Dedifferentiated amniotic fluid mesenchymal stem cell (primary cell): ENCODE data around the gene PNPLA2.
A peak's percentile ranks its signal among the peaks of the same experiment; 100 is the strongest.

ENCODE experiments used
- DNase-seq: peaks from one replicate; pipeline ENCODE4 v3.0.0-alpha.2; 2016; ENCODE audit errors: extremely low spot score

Gene PNPLA2, protein sequence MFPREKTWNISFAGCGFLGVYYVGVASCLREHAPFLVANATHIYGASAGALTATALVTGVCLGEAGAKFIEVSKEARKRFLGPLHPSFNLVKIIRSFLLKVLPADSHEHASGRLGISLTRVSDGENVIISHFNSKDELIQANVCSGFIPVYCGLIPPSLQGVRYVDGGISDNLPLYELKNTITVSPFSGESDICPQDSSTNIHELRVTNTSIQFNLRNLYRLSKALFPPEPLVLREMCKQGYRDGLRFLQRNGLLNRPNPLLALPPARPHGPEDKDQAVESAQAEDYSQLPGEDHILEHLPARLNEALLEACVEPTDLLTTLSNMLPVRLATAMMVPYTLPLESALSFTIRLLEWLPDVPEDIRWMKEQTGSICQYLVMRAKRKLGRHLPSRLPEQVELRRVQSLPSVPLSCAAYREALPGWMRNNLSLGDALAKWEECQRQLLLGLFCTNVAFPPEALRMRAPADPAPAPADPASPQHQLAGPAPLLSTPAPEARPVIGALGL

DNA sequence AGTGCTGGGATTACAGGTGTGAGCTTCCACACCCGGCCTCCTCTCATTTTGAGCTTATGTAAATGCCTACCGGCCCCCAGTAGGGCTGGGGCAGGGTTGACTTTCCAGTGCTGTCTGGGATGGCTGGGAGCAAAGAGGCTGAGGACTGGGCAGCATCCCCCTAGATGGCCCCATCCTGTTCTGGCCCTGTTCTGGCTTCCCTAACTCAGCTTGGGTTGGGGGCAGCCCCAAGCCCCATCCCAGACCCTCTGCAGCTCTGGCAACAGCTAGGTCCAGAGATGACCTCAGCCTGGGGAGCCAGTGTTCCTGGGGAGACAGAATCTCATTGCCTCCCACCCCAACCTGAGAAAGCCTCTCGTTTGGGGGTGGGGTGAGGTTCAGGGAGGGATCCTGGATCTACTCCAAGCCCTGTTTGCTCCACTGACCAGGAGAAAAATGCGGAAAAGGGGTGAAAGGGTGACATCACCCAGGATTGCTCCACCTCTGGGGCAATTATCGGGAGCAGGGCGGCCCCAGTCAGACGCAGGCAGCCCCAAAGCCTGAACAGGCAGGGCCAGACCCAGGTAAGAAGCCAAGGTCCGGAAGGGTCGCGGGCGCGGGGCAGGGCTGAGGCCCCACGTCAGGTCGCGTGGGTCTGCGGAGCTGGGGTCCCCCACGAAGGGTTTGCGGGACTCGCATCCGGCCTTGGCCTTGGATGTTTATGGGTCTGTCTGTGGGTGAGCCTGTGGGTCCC, at the start of gene PNPLA2:
PNPLA2 (plus strand) TSS at position 519 of the 733 bp plus-strand sequence. CDS start 805 bp downstream, outside the sequence.
- DNase-seq: no peak

DNA sequence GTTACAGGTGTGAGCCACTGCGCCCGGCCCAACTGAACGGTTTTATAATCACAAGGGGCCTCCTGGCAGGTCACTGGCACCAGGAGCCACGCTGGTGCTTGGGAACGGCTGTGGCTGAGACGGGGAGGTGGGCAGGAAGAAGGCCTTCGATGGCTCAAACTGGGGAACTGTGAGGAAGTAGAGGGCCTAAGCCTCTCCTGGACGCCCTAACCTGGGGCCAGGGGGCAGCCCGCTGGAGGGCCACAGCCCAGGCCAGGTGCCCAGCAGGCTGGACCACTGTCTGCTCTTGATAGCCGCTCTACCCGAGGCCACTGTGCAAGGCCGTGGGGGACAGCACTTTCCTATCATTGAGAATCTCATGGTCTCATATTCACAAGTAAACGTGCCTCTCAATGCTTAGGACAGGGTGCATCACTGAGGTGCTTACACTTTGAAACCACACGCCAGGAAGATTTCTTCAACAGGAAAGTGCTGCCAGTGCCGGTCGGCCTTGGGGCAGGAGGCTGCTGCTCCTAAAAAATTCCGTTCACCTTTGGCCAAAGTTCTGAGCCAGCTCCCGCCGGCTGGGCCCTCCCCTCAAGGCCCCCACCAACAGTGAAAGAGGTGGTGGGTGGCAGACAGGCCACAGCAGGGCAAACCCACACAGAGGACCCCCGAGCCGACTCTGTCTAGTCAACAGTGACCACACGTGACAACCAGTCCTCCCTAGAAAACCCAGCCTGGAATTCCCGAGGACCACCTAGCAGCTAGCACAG, 48.6 kb upstream of the PNPLA2 start:
- no peak for DNase-seq

DNA sequence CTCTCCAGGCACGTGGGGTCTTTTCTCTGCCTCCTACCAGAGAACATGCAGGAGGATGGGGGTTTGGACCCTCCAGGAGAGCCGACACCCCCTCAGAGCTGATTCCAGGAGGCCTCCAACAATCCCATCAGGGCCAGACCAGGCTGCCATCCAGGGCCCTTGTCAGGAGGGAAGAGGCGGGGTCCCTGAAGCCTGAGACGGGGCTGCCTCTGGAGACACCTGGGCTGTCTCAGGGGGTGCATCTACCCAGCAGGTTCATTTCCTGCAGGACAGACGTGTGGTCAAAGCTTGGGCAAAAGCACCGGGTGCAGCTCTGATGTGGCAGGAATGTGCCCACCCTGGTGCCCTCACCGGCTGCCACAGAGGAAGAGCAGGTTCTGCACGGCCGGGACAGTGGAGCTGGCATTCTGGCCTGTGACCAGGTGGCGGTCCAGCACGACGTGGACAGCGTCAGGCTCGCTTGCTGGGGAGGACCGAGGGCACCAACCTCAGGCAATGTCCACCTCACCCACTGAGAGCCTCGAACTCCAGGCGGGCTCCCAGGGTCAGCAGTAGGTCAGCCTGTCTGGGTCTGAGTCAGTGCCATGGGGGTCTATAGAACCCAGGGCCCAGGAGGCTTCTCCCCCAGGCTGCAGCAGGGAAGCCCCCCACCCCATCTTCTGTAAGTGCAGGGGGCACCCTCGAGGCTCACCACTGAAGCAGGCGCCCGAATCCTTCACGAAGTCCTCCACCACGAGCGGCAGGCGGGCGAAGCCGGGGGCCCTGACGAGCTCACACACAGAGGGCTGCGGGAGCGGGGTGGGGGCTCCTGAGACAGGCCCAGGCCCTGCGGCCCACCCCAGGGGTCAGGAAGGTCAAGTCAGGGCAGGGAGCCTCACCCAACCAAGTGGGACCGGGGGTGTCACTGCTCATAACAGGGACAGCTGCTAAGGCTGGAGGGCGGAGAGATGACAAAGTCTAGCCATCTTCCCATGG, 47.8 kb upstream of the PNPLA2 start:
- no peak for DNase-seq

DNA sequence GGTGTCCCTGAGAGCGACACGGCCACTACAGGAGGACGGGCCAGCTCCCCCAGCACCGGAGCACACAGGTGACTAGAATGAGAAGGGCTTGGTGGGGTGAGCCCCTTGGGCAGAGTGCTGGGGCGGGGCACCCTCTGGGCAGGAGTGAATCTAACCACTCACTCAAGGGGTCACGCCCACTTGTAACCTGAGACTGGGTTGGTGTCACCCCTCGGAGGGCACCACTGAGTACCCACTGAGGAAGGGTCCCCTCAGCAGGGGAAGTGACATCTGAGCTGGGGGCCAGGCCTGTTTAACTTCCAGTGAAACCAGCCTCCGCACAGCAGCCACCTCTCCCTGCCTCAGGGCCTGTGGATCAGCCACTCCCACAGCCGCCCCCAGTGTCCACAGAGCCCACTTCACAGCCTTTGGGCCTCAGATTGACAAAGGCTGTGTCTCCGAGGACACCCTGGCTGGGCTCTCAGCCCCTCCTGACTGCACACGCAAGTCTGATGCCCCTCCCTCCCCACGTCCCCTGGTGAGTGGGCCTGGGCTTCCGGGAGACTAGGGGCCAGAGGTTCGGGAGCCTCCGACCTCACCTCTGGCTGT, 47.0 kb upstream of the PNPLA2 start:
- DNase-seq: no peak

DNA sequence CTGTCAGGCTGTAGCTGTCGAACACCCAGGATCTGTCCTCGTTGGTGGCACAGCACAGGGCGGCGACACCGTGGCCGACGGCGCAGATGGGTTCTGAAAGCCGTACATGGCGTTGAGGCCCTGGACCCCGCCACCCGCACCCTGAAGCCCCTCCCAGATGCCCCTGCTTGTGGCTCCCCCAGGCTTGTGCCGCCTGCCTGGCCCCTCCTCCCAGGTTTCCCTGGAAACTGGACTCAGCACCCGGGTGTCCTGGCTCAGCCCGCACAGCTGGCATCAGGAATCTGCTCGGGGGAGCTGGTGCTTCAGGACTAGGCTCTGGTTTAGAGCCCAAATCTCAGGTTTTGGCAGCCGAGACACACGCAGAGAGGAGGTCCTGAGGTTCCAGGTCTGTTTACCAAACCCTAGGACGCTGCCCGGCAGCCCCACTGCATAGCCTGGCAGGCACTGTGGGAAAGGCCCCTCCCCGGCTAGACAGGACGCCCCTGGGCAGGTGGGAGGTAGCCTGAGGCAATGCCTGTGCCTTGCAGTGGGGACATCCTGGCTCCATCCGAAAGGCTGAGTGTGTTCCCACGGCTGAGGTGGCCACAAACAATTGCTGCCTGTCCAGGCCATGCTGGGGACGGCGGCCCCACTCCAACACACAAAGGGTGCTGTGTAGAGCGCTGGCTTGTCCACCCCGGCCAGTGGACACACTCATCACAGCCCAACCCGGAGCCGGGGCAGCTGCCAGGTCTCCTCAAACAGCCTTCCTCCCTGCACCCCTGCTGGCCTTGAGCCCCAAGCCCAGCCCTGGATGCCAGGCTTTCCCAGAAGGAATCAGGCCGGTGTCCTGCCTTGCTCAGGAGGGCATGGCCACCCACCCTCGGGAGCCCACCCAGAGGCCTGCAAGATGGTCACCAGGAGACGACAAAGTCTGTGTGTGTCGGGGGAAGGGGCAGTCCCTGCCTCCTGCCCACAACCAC, 46.0 kb upstream of the PNPLA2 start:
- no peak for DNase-seq

DNA sequence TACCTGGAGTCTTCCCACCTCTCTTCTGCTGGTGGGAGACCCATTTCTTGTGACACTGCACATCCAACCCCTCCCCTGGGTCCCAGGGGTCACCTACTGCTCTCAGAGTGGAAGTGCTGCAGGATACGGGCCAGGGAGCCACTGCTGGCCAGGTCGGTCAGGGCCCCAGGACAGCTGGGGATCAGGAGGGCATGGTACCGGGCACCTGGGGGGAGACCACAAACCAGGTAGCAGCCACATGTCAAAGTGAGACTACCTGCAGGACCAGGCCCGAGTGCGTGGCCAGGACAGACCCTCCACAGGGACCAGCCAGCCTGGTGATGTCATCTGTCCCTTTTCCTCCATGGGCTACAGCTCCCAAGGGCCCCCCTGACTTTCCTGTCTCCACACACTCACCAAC, 45.3 kb upstream of the PNPLA2 start:
- no peak for DNase-seq

DNA sequence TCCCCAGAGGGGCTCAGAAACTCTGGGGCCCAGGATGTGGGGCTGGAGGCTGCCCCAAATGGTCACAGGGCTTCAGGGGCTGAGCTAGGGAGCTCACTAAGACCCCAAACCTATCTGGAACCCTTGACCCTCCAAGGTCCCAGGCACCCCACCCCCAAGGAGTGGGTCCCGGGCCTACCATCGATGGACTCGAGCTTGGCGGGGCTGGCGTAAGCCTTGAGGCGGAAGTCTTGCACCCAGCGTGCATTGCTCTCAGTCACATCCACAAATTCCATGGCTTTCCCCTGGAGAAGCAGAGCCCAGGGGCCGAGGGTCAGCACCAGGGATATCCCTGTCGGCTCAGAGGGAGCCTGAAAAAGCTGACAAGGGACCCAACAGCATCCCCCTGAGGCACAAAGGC, 44.9 kb upstream of the PNPLA2 start:
- DNase-seq: no peak

DNA sequence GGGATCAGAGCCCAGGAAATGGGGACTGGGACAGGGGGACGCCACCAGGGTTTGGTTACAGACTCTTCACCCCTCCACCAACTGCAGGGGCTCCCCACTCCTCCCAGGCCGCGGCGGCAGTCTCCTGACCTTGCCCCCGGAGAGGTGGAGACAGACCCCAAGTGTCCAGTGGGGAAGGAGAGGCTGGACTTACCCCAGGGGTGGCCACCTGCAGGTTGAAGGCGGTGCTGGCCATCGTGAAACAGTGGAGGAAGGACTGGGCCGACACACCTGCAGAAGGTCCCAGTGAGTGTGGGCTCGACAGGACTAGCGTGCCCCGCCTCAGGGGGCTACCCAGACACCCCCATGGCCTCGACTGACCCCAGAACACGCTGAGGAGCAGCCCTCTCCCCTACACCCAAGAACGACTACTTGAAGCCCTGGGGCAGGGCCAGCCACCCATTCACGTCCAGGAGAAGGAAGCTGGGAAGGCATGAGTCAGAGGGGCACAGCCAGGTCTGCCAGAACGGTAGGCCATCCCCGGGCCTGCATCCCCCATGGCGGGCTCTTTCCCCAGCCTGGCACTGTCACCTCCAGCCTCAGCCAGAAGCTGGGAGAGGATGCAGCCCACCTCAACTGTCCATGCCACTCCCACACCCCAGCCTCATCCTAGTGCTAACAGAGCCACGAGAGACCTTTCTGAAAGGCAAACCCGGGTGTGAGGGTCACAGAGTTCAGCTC, 43.7 kb upstream of the PNPLA2 start:
- DNase-seq: no peak

DNA sequence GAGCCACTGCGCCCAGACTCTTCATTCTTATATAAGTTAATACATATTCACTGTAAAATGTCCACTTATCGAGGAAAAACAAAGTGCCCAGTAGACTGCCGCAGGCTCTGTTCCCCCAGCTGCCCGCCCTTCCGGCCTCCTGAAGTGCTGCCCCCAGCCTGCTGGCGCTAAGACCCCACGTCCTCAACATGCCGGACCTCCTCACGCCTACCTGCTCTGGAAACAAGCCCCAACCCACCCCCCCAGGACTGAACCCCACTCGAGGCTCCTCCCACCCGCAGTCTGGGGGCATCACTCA, 42.5 kb upstream of the PNPLA2 start:
- DNase-seq: no peak

DNA sequence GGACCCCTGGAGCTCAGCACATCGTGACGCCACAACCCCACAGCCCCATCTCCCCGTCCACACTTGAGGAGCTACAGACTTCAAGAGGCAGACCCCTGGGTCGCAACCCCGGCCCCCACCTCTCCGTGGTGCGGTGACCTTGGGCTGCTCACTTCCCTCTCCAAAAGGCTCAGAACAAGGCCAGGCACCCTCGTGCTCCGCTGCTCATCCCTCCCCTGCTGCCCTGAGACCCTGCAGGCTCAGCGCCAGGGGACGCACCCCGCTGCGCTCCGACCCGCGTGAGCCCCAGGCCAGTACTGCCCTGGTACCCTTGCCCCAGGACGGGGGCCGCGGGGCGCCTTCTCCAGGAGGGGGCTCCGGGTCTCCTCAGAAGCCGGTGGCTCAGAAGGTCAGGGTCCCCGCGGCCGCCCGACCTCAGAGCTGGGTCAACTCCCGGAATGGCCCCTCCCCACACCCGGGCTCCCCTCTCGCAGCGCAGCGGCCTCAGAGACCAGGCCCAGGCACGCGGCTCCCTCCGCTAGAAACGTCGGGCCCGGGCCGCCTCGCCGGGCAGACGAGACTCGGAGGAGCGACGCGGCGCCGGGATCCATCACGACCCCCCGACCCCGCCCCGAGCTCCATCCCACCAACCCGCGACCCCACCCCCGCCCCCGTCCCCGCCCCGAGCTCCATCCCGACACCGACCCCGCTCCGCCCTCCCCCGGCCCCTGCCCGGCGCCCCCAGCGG, 42.0 kb upstream of the PNPLA2 start:
- no peak for DNase-seq

DNA sequence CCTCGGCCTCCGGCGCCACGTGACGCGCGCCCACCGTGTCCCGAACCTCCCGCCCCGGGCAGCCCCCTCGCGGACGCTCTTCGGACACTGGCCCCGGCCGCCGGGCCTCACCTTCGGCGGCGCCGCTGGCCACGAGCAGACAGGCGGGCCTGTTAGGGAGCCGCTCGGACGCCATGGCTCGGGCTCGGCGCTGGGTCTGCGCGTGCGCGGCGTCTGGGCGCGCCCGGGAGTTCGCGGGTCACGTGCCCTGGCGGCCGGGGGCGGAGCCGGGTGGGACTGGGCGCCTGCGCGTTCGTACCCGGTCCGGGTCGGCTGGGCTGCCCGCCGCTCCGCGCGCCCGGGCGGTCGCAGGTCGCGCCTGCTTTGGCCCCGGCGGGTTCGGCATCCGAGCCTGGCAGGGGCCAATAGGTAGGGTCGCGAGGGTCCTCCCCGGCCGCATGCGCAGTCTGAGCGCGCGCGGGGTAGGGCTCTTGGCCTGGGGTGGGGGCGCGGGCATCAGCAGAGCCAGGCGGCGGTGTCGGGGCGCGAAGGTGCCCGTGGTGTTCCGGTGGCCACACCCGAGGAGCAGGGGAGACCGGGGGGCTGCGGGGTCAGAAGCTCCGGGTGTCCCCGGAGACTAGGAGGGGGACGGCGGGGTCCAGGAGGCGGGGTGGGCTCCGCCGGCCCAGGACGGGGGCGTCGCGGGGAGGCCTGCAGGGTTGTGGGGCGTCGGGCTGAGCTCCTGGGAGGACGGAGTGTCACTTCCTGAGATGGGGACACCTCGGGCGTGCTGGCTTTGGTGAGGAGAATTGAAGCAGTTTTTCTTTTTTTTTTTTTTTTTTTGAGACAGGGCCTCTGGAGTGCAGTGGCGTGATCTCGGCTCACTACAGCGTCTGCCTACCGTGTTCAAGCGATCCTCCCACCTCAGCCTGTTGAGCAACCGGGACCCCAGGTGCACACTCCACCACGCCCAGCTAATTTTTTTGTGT, 41.1 kb upstream of the PNPLA2 start, which contains the start of gene GATD1:
GATD1 (minus strand) TSS at position 200 of the 968 bp plus-strand sequence; CDS start at position 175, 25 bp downstream.
- peak; percentile 72 for DNase-seq

DNA sequence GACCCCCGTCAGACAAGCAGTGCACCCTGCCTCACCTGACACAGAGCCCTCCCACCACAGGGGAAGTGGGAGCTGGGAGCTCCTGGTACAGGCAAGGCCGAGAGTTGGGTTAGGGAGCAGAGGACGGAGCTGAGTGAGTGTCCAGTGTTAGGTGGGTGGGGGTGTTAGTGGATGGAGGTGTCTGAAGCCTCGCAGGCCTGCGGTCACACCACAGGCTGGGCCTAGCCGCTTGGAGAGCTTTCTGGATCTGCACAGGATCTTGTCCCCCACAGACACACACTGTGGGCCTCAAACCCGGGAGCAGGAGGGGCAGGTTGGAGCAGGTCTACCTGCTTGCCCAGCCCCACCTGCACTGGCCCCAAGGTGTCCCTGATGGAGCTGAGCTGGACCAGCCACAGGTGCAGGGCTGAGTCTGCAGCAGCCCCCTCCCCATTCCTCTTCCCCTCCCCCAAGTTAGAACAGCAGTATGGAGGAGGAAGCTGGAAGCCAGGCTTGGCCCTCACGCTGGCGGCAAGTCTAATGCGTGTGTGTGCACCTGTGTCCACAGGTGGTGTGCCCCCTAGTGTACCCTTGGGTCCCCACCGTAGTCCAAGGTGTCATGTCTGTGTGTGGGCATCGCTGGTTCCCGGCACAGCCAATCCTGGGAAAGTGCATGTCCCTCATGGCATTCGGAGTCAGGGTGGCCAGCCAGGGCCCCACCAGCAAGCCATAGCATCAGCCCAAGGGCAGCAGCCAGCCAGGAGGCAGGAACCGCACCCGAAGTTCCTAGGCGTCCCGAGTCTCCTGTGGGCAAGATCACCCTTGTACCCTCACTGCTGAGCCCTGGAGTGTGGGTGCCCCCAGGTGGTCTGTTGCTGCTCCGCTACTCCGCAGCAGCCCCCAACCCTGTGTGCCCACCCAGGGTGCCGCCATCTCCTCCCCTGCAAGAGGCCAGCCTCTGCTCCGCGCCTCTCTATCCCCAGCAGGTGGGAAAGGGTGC, 39.4 kb upstream of the PNPLA2 start:
- DNase-seq: no peak

DNA sequence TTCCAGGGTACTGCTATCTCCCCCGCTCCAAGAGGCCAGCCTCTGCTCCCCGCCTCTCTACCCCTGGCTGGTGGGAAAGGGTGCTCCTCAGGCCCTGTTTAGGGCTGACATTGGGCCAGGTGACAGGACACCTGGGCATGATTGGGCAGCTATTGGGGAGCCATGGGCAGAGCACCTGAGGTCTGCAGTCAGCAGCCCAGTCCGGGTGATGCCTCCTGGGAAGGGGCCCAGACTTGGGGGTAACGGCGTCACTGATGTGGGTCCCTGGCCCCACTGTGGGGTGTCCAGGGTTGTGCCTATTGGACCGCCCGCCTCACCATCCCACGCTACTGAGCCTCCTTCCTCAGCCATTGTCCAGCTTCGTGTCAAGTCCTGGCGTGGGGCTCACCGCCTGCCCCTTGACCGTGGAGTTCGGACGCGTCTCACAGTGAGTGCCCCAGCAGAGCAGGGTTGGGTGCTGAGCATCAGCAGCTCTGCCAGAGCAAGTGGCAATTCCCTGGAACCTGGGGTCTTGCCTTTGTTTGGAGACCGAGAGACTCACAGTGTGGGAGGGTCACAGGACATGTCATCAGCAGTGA, 38.7 kb upstream of the PNPLA2 start:
- no peak for DNase-seq

DNA sequence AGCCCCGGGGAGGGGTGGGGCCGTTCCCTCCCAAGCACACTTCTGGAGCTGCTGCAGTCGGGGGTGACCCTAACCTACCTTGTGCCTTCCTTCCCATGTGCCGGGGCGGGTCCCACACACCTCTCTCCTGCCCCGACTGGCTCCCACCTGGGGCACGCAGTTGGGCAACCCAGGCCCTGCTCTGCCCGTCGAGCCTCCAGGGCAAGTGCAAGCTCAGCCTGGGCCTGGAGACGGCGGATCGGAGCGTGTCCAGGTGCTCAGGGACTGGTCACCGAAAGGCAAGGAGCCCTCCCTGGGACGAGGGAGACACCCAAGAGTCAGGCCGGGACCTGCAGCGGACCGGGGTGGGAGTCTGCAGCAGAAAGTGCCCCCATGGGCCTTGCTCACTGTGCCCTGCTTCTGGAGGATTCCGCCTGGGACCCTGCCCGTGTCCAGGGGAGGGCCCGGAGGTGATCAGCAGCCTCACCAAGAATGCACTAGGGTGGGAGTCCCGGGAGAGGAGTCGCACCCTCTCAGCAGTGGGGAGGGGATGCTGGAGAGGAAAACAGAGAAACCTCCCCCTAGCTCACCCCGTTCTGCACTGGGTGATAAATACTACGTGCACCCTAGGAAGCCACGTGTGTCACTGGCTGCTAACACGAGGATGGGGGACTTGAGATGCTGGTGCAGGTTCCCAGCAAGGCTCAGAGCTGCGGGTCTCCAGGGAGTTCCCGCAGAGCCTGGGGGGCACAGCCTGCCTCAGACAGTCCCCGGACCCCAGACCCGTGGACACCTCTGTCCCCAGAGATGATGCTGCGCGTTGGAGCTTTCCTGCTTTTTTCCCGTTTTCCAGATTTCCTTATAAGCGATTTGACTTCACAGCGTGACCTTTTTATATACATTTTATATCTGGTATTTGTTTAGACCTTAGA, 36.2 kb upstream of the PNPLA2 start:
- no peak for DNase-seq
